Right lung (tissue), 5 donors: ENCODE data around the gene HNRNPH2. TPM values are rescaled to one million over a fixed set of nuclear protein-coding genes. Genes with fewer than 3 reads are reported as not detected.

Experiments
- DNase-seq, 2 donors: peaks; one replicate each; pipeline ENCODE4 v3.0.0-alpha.2; 2013
- polyA plus RNA-seq, 5 donors: library from polyadenylated mRNA; unstranded; fragments of 120-200 nt; gene quantifications; one replicate each; pipeline versions ENCODE4 v1.2.1 to v1.2.3, GENCODE V29; 2013; ENCODE audit warnings: inconsistent platforms in 1 of 5, low replicate concordance in 1 of 5; ENCODE audit not compliant: insufficient read length in 5 of 5, insufficient read depth in 1 of 5

HNRNPH2 gene
- polyA plus RNA-seq, 5 donors = 84.0 to 111 (median 98.1) TPM

- DNase-seq = no peak
These were observed 42.1 kb downstream of the HNRNPH2 start for GRCh38 chrX:101450085-101450484.

DNA sequence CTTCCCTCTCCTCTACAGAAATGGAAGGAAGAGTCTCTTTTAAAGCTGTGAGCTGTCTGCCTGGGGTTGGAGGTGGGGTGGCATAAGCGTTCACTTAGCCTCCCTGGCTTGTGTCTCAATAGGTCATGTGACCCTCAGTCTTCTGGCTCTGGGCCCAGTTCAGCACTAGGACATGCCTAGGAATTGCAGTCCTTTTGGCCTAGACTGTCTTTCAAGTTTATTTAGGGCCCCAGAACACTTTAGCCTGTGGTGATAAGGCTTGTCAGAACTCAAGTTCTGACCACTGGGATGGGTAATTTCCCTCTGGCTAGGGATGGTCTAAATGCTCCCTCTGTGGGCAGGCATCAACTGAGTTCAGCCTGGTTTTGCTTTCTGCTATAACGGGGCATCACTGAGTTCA is 42.9 kb downstream of the HNRNPH2 start:
- DNase-seq = peak; percentile 6 to 17

DNA sequence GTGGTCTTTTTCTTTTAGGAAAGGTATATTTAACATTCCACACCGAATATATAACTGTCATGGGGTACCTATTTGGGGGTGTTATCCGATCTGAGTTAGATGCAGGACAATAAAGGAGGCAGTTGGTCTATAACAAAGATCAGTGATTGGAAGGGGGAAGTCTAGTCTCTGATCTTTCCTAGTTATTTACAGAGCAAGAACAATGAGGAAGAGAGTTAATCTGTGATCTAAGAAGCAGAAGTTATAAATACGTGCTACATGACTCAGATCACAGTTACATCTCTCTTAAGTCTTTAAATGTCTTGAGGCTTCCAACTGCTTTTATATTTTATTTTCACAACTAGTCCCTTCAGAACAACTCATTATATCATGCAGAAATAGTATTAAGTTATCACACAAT is 44.0 kb downstream of the HNRNPH2 start:
- DNase-seq = no peak

DNA sequence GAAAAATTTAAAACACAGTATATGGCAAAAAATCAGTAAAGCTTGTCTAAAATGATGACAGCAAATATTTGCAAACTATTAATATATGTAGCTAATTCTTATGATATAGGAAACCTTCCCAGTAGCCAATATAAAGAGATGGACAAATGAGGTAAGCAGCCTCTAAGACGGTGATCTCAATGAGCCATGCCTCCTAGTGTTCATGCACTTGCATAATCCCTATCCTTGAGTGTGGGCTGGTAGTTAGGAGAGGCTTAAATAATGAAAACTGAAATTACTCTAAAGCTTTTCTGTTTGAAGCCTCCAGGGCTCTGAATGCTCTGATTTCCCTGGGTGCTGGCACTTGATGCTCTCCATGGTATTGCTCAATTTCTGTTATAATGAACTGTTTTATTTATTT is 52.6 kb downstream of the HNRNPH2 start:
- peak in 1 of 2 donors; percentile 5 for DNase-seq

DNA sequence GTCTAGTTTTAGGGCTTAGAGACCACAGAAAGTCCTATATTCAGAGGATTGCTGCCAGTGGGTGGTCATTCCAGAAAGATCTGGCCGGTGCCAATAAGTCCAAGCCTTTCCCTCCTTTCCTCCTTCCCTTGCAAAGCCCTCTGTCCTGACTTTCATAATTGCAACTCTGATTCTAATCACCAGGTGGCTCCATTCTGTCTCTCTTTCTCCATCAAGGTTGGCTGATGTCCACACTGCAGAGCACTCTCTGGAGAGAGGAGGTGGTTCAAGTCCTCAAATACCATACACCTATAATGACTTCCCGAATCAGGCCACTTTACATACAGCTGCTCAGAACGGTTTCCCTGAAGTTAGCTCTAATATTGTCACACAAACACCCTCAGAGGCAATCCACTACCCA is 54.9 kb downstream of the HNRNPH2 start:
- DNase-seq = peak in 1 of 2 donors; percentile 10

Other genes with a start within 250 kb of the HNRNPH2 start
- 1 to 10 TPM; 1.4 to 2.1 (median 1.9) TPM for gene DRP2, start 188.4 kb upstream of the HNRNPH2 start, polyA plus RNA-seq
- gene TAF7L, start 116.9 kb upstream of the HNRNPH2 start, polyA plus RNA-seq = under 1 TPM; 0.27 to 0.55 (median 0.37) TPM
- 10 to 100 TPM; 11.3 to 15.6 (median 14.9) TPM for gene TIMM8A, start 59.5 kb upstream of the HNRNPH2 start, polyA plus RNA-seq
- 1 to 10 TPM; 3.7 to 6.0 (median 4.2) TPM for gene BTK, start 22.0 kb upstream of the HNRNPH2 start, polyA plus RNA-seq
- gene RPL36A, start 17.2 kb upstream of the HNRNPH2 start, polyA plus RNA-seq = 1,000 to 10,000 TPM; 1,178 to 1,967 (median 1,327) TPM
- gene GLA, start 297 bp upstream of the HNRNPH2 start, polyA plus RNA-seq = 10 to 100 TPM; 23.9 to 31.4 (median 27.5) TPM
- 10 to 100 TPM; 24.6 to 34.8 (median 29.8) TPM for gene ARMCX4, start 77.2 kb downstream of the HNRNPH2 start, polyA plus RNA-seq
- gene ARMCX1, start 142.3 kb downstream of the HNRNPH2 start, polyA plus RNA-seq = 10 to 100 TPM; 54.1 to 68.0 (median 55.1) TPM
- 100 to 1,000 TPM in 4 of 5 donors, 10 to 100 TPM in 1; 86.4 to 120 (median 102) TPM for gene ARMCX6, start 209.8 kb downstream of the HNRNPH2 start, polyA plus RNA-seq
- gene ARMCX3, start 214.9 kb downstream of the HNRNPH2 start, polyA plus RNA-seq = 100 to 1,000 TPM in 4 of 5 donors, 10 to 100 TPM in 1; 94.8 to 115 (median 113) TPM